Spleen (tissue), 11 donors: ENCODE results near the gene ALKAL2. TPM values are rescaled to one million over a fixed set of nuclear protein-coding genes. Genes with fewer than 3 reads are reported as not detected.
"Not testable (repeated sequence)": the region's sequence is repeated elsewhere in the genome, so short reads cannot be mapped to it uniquely, and the experiment has no call there.

Experiments
- DNase-seq: peaks from one replicate; pipeline ENCODE4 v3.0.0-alpha.2; 2020
- H3K27ac ChIP-seq, 8 donors: fragments of 200-600 bp; sonication (generic) in 7 of 8; 1 replicate in 4 of 8; 2 replicates in 4 of 8; pipeline versions ENCODE4 v1.5.0 to v1.8.0; 2016 to 2021; ENCODE audit warnings: inconsistent platforms in 4 of 8, mild to moderate bottlenecking in 4 of 8, moderate library complexity in 1 of 8
- H3K27me3 ChIP-seq, 7 donors: fragments of 200-600 bp; sonication (generic) in 6 of 7; replicated peaks in 1 of 7; 1 replicate in 4 of 7; 2 replicates in 3 of 7; pipeline versions ENCODE4 v1.5.0 to v1.8.0; 2016 to 2021; ENCODE audit warnings: inconsistent platforms in 3 of 7, mild to moderate bottlenecking in 1 of 7
- H3K36me3 ChIP-seq, 6 donors: fragments of 200-600 bp; sonication (generic) in 5 of 6; 1 replicate in 4 of 6; 2 replicates in 2 of 6; pipeline versions ENCODE4 v1.5.0 to v1.8.0; 2016 to 2021; ENCODE audit warnings: inconsistent platforms in 2 of 6
- H3K4me1 ChIP-seq, 6 donors: fragments of 200-600 bp; sonication (generic) in 5 of 6; 1 replicate in 3 of 6; 2 replicates in 3 of 6; pipeline versions ENCODE4 v1.5.0 to v1.8.0; 2016 to 2021; ENCODE audit warnings: inconsistent platforms in 3 of 6
- H3K4me3 ChIP-seq, 8 donors: fragments of 200-600 bp; sonication (generic) in 7 of 8; 1 replicate in 4 of 8; 2 replicates in 4 of 8; pipeline versions ENCODE4 v1.5.0 to v1.8.0; 2016 to 2021; ENCODE audit warnings: inconsistent platforms in 4 of 8, mild to moderate bottlenecking in 4 of 8, moderate library complexity in 2 of 8
- H3K9me3 ChIP-seq, 8 donors: fragments of 200-600 bp; sonication (generic) in 7 of 8; 1 replicate in 4 of 8; 2 replicates in 4 of 8; pipeline versions ENCODE4 v1.5.0 to v1.8.0; 2016 to 2021; ENCODE audit warnings: inconsistent platforms in 4 of 8
- CTCF ChIP-seq, 11 experiments: fragments of 200-600 bp in 7 of 11; fragments of 450-650 bp in 4 of 11; sonication (generic) in 4 of 11; IDR thresholded peaks in 8 of 11; conservative IDR thresholded peaks in 3 of 11; 1 replicate in 7 of 11; 2 replicates in 4 of 11; pipeline versions ENCODE4 v1.4.0 to v1.8.0; 2016 to 2021; ENCODE audit warnings: antibody characterized with exemption in 11 of 11, inconsistent platforms in 4 of 11, mild to moderate bottlenecking in 1 of 11
- POLR2A ChIP-seq, 3 donors: fragments of 450-650 bp; IDR thresholded peaks; one replicate each; pipeline ENCODE4 v1.5.1; 2017; ENCODE audit warnings: antibody characterized with exemption in 3 of 3, mild to moderate bottlenecking in 1 of 3
- POLR2AphosphoS5 ChIP-seq, 3 donors: sonication (generic); formaldehyde crosslinking; IDR thresholded peaks; one replicate each; pipeline ENCODE4 v1.5.1; 2017; ENCODE audit warnings: antibody characterized with exemption in 3 of 3
- WGBS, 5 donors: extraction: QIAGEN DNeasy Blood & Tissue Kit in 3 of 5; methylation state at CpG; one replicate each; pipeline versions ENCODE4 v1.1.5 to v1.1.7; 2013 to 2018; 5-methylcytosine and 5-hydroxymethylcytosine counted together
- intact Hi-C: fragments of 100-400 bp; cut with DNase I; formaldehyde crosslinking; loops from one replicate; pipeline ENCODE4 v1.15.0; 2023; ENCODE audit warnings: low total_unique reads
- polyA plus RNA-seq, 3 donors: library from polyadenylated mRNA; stranded (reverse); fragments of 200-250 nt; gene quantifications; one replicate each; pipeline ENCODE4 v1.2.1, GENCODE V29; 2013
- total RNA-seq, 7 donors: library from RNA; depleted of rRNA in 3 of 7; stranded (reverse); fragments of >200 nt in 3 of 7; fragmentation: NEBNext Ultra II Directional in 4 of 7; extraction: Animal tissue kit (Norgen Biotek cat#: 25700) in 4 of 7; gene quantifications; one replicate each; pipeline versions ENCODE4 v1.1.0 to v1.2.1, GENCODE V29; 2016 to 2021
- donor health status: healthy with polysubstance abuse.
- donor health status: DM: no; HTN: no; CAD: no; lungs with moderate emphysema.
- donor health status: DM: no; HTN: no; CAD: no.
- donor health status: Bipolar disorder and iron deficiency.
- donor health status: healthy.
- donor health status: DM: no; HTN: no; CAD: no.
- donor health status: DM: yes; HTN: yes; CAD: no.

ALKAL2 gene
- total and polyA plus RNA-seq, 10 donors = 2.1 to 22.9 (median 5.1) TPM

- 84 to 92% (median 89%) methylated on average over 33 to 34 of the region's 34 CpGs for WGBS, 5 donors
These were observed 31.2 kb upstream of the ALKAL2 start for GRCh38 chr2:319059-319600.

GRCh38 chr2:317501-318424 lies 29.9 kb upstream of the ALKAL2 start:
- Histone ChIP-seq H3K4me3 (peak overlapping the region in 1 of 8 donors; percentile 27), H3K36me3 (no peaks in the 10 kb centered on the region), H3K27ac (peak overlapping the region in 4 of 8 donors; percentile 6 to 50 (median 38)), H3K4me1 (no peaks in the 10 kb centered on the region), H3K9me3 (no peaks in the 10 kb centered on the region), H3K27me3 (peaks cover 0 to 10% (median 0%) of the 10 kb centered on the region in 7 donors)
- 63 to 73% (median 69%) methylated on average over 27 of the region's 27 CpGs for WGBS, 5 donors
- DNase-seq = no peak
- TF ChIP-seq POLR2A (IDR thresholded peaks at IDR 0.05) = no peak
- TF ChIP-seq CTCF (IDR thresholded peaks at IDR 0.05 in 8 of 11, conservative IDR thresholded peaks at IDR 0.05 in 3 of 11) = no peak
- no peak for TF ChIP-seq POLR2AphosphoS5 (IDR thresholded peaks at IDR 0.05)
- intact Hi-C loops = no loop called here

More at GRCh38 chr2:319059-319600, 31.2 kb upstream of the ALKAL2 start:
- Histone ChIP-seq H3K27ac (no peak overlapping the region), H3K36me3 (no peaks in the 10 kb centered on the region), H3K4me3 (no peak overlapping the region), H3K27me3 (peaks cover 0 to 7% (median 0%) of the 10 kb centered on the region in 7 donors), H3K4me1 (no peaks in the 10 kb centered on the region), H3K9me3 (no peaks in the 10 kb centered on the region)
- intact Hi-C loops = no loop called here
- no peak for TF ChIP-seq POLR2A (IDR thresholded peaks at IDR 0.05)
- no peak for TF ChIP-seq CTCF (IDR thresholded peaks at IDR 0.05 in 8 of 11, conservative IDR thresholded peaks at IDR 0.05 in 3 of 11)
- TF ChIP-seq POLR2AphosphoS5 (IDR thresholded peaks at IDR 0.05) = no peak
- no peak for DNase-seq

GRCh38 chr2:316381-316780 lies 28.5 kb upstream of the ALKAL2 start:
- whole genome bisulfite sequencing, 5 donors = 87 to 95% (median 93%) methylated on average over 12 of the region's 12 CpGs
- Histone ChIP-seq H3K27me3 (peaks cover 0 to 10% (median 0%) of the 10 kb centered on the region in 7 donors), H3K4me3 (no peak overlapping the region), H3K4me1 (no peaks in the 10 kb centered on the region), H3K36me3 (no peaks in the 10 kb centered on the region), H3K9me3 (no peaks in the 10 kb centered on the region), H3K27ac (no peak overlapping the region)
- no peak for DNase-seq
- TF ChIP-seq POLR2A (IDR thresholded peaks at IDR 0.05) (no peak), CTCF (IDR thresholded peaks at IDR 0.05 in 8 of 11, conservative IDR thresholded peaks at IDR 0.05 in 3 of 11) (no peak), POLR2AphosphoS5 (IDR thresholded peaks at IDR 0.05) (no peak)
- intact Hi-C loops = no loop called here

GRCh38 chr2:315925-316324 lies 28.0 kb upstream of the ALKAL2 start:
- H3K9me3 ChIP-seq, H3K27ac ChIP-seq, DNase-seq, H3K27me3 ChIP-seq, H3K4me1 ChIP-seq, H3K4me3 ChIP-seq, H3K36me3 ChIP-seq, intact Hi-C loops: not testable (repeated sequence)
- WGBS, 5 donors = 56 to 77% (median 73%) methylated on average over 6 of the region's 6 CpGs
